Measurements from ENCODE around the gene APOC3. TPM values are rescaled to one million over a fixed set of nuclear protein-coding genes. Genes with fewer than 3 reads are reported as not detected.

Gene APOC3
- total and polyA plus RNA-seq, 2 donors from 2014 or later: 35.6 TPM; not detected in 1

- intact Hi-C loops (cut with DNase I): no loop called here
- Histone ChIP-seq H3K27me3 (ENCODE audit: control insufficient read depth, insufficient read depth, low read length) (no peaks in the 10 kb centered on the region), H3K36me3 (ENCODE audit: control insufficient read depth in 2 of 3, insufficient read depth in 3 of 3, low read length in 3 of 3) (peaks cover 0 to 67% (median 51%) of the 10 kb centered on the region in 3 donors), H3K9ac (ENCODE audit: low read length in 3 of 3) (no peak overlapping the region), H3K4me1 (ENCODE audit: control insufficient read depth in 2 of 3, insufficient read depth in 2 of 3, low read depth in 1 of 3, low read length in 3 of 3) (no peaks in the 10 kb centered on the region), H3K27ac (ENCODE audit: low read depth in 2 of 2, low read length in 2 of 2) (no peak overlapping the region), H3K9me3 (ENCODE audit: control insufficient read depth in 2 of 3, insufficient read depth in 1 of 3, low read length in 3 of 3) (no peaks in the 10 kb centered on the region), H3K4me3 (ENCODE audit: low read length in 3 of 3) (no peak overlapping the region)
- no peak for DNase-seq
- no peak for TF ChIP-seq CTCF (IDR thresholded peaks at IDR 0.05; ENCODE audit: borderline replicate concordance, extremely low read depth, insufficient read depth)
- no peak for FAIRE-seq
Measured at GRCh38 chr11:116866804-116867455, 37.2 kb downstream of the APOC3 start.

- no peak for FAIRE-seq
- TF ChIP-seq CTCF (IDR thresholded peaks at IDR 0.05; ENCODE audit: borderline replicate concordance, extremely low read depth, insufficient read depth): no peak
- no peaks in the 10 kb centered on the region for H3K27me3 ChIP-seq (ENCODE audit: control insufficient read depth, insufficient read depth, low read length)
- H3K9me3 ChIP-seq (ENCODE audit: control insufficient read depth in 2 of 3, insufficient read depth in 1 of 3, low read length in 3 of 3): no peaks in the 10 kb centered on the region
- intact Hi-C loops (cut with DNase I): no loop called here
- H3K4me1 ChIP-seq (ENCODE audit: control insufficient read depth in 2 of 3, insufficient read depth in 2 of 3, low read depth in 1 of 3, low read length in 3 of 3): no peaks in the 10 kb centered on the region
- DNase-seq: no peak
- H3K4me3 ChIP-seq (ENCODE audit: low read length in 3 of 3): no peak overlapping the region
- no peak overlapping the region for H3K9ac ChIP-seq (ENCODE audit: low read length in 3 of 3)
- H3K36me3 ChIP-seq (ENCODE audit: control insufficient read depth in 2 of 3, insufficient read depth in 3 of 3, low read length in 3 of 3): peaks cover 4 to 64% (median 48%) of the 10 kb centered on the region in 3 donors
- H3K27ac ChIP-seq (ENCODE audit: low read depth in 2 of 2, low read length in 2 of 2): no peak overlapping the region
Measured at GRCh38 chr11:116867619-116868018, 37.9 kb downstream of the APOC3 start.

GRCh38 chr11:116868066-116868465 lies 38.4 kb downstream of the APOC3 start:
- Histone ChIP-seq H3K27ac (ENCODE audit: low read depth in 2 of 2, low read length in 2 of 2) (no peak overlapping the region), H3K4me1 (ENCODE audit: control insufficient read depth in 2 of 3, insufficient read depth in 2 of 3, low read depth in 1 of 3, low read length in 3 of 3) (no peaks in the 10 kb centered on the region), H3K36me3 (ENCODE audit: control insufficient read depth in 2 of 3, insufficient read depth in 3 of 3, low read length in 3 of 3) (peaks cover 4 to 69% (median 52%) of the 10 kb centered on the region in 3 donors), H3K27me3 (ENCODE audit: control insufficient read depth, insufficient read depth, low read length) (no peaks in the 10 kb centered on the region), H3K9ac (ENCODE audit: low read length in 3 of 3) (no peak overlapping the region), H3K4me3 (ENCODE audit: low read length in 3 of 3) (no peak overlapping the region), H3K9me3 (ENCODE audit: control insufficient read depth in 2 of 3, insufficient read depth in 1 of 3, low read length in 3 of 3) (no peaks in the 10 kb centered on the region)
- intact Hi-C loops (cut with DNase I): no loop called here
- no peak for DNase-seq
- TF ChIP-seq CTCF (IDR thresholded peaks at IDR 0.05; ENCODE audit: borderline replicate concordance, extremely low read depth, insufficient read depth): no peak
- FAIRE-seq: no peak

Data from kidney (tissue), 14 donors.